Amygdala (tissue), 56 donors: ENCODE data around the gene SELENOM.
"Not testable (repeated sequence)": the region's sequence is repeated elsewhere in the genome, so short reads cannot be mapped to it uniquely, and the experiment has no call there.

Source experiments
- DNase-seq, 56 donors: peaks; one replicate each; lab custom pipeline; 2025; lab: John Stamatoyannopoulos, UW

Gene SELENOM

DNA sequence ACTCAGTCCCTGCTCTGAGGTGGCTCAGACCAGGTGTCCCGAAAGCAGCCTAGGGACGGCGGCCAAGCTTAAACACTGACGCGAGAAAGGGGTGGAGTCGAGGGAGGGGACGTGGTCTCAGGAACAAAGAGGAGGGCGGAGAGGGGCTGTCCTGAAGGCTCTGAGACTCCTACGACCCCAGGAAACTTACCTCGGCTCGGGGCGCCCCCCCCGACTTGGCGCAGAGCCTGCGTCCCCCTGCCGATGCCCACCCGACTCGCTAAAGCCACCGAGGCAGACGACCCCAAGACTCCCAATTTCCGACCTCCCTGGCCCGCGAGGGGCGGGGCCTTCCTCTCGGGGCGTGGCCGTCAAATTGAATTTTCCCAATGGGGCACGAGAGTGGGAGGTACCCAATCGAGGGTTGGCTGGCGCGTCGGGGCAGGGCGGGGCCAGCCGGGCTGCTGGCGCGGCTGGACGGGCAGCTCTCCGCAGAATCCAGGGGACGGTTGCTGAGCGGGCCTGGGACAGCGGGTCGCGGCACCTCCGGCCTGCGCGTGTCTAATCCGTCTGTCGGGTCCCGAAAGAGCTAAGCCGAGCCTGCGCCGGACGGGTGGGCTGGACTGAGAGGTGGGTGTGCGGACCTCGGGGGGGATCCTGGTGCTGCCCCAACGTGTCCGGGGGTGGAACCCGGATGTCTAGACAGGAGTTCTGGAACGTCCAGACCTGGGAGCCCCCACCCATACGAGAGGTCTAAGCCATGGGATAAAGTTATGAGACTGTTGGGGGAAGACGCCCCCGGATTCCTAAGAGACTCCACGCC is 26.3 kb downstream of the SELENOM start, which contains the start of gene SMTN:
Gene SMTN, plus strand, starts transcription at position 471 of the 802 bp plus-strand sequence. CDS start 1,941 bp downstream, outside the sequence.
- peak in 53 of 56 donors; percentile 23 to 88 (median 62) for DNase-seq

DNA sequence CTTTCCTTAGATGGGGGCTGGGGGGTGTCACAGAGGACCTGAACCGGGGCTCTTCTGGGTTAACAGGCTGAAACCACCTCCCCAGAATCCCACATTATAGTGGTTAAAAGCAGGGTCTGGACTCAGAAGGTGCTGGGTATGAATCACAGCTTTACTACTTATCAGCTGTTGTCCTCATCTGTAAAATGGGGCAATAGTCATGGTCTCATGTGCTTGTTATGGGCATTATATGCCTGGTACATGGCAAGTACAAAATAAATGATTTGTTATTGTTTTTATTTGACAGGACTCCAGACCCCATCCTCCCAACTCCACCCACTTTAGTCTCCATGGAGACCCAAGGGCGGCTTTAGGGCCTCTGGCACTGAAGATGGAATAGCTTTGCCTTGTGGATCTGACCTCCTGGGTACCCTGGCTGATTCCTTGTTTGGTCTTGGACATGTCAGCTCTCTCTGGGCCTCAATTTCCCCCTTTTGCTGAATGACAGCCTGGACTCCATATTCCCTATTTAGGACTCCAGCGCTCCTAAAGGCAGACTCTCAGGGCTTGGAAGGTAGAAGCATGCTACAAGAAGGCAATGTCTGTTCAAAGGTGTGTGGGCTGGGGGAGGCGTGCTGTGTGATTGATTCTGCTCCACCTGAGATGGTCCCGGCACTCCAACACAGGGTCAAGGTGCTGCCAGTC is 27.1 kb downstream of the SELENOM start:
- DNase-seq = no peak

- DNase-seq = no peak
Measured at GRCh38 chr22:31079095-31079642, 28.2 kb downstream of the SELENOM start.

GRCh38 chr22:31078389-31078788 is 29.0 kb downstream of the SELENOM start:
- not testable (repeated sequence) for DNase-seq

DNA sequence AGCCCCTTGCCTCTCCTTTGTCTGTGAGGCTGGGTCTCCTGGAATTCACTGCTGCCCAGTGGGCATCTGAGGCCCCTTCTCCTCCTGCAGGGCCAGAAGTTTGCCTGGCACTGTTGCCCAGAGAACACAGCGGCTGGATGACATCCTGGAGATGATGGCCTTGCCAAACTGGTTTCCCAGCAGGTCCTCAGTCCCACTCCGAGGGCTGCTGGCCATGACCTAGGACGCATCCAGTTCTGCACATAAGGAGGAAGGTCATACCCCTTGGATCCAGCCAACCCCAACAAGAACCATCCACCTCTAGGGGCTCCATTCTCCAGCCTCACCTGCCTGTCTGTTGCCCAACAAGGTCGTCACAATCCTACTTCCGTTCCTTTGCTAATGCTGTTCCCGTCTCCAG is 29.7 kb downstream of the SELENOM start:
- no peak for DNase-seq

- no peak for DNase-seq
Measured at GRCh38 chr22:31075961-31076360, 31.4 kb downstream of the SELENOM start.

GRCh38 chr22:31073545-31074145 is 33.7 kb downstream of the SELENOM start:
- not testable (repeated sequence) for DNase-seq

DNA sequence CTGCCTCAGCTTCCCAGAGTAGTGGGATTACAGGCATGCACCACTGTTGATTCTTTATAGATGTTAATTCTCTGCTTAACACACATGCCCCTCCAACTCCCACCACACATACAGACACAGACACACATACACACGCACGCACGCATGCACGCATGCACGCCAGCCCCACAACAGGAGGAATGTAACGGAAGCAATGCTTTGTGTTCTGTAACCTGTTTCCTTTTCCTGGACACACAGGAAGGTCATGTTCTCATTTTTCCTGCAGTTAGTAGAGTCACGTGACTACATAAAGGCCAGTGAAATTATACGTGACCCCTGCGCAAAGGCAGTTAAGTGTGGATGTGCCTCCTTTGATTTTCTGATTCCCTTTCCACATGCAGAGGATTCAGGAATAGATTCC is 34.2 kb downstream of the SELENOM start:
- not testable (repeated sequence) for DNase-seq

DNA sequence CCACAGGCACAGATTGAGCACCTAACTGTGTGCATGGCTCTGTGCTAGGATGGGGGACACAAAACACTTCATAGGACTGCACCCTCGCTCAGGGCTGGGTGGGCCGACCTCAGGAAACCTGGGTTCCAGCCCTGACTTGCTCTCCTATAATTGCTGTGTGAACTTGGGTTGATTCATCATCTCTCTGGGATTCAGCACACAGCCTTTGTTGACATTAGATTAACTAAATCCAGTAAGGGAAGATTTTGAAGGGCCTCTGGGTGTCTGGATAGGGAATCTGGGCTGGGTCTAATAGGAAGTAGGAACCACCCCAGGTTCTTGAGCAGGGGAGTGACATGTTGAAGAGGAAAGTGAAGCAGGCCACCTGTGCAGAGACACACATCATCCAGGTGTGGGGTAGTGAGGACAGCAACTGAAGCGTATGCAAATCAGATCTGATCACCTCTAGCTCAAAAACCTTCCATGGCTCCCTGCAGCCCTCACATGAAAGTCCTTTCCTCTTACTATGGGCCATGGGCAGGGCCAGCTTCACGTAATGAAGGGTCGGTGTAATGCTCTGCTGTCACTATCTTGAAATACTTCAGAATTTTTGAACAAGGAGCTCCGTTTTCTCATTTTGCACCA is 37.6 kb downstream of the SELENOM start:
- not testable (repeated sequence) for DNase-seq

DNA sequence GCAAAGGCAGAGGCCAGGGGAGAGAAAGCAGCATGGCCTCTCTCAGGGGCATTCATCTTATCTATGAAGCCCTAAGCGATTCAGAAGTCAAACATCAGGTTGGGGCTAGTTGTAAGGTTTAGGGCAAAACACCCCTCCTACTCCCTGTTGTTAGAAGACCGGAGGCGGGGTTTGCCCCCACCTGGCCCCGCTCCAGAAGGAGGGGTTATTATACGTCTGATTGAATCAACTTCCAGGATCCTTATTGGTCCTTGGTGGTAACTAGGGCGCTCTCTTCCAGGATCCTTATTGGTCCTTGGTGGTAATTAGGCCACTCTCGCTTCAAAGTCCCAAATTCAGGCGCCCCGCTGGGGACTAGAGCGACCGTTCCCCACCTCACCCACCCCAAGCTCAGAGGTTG is 38.4 kb downstream of the SELENOM start:
- DNase-seq = no peak

DNA sequence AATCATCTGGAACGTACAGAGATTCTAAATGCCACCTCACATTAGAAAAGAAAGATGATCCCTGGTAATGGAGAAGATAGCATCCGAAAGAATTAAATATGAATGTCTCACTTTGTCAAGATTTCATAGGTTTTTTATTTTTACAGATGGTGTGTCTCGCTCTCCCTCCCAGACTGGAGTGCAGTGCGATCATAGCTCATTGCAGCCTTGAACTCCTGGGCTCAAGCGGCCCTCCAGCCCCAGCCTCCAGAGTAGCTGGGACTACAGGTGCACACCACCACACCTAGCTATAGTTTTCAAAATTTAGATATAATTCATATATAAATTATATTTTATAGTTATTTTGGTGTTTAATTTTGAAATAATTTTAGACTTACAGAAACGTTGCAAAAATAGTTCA is 43.0 kb downstream of the SELENOM start:
- no peak for DNase-seq

- DNase-seq = no peak
Measured at GRCh38 chr22:31062566-31063230, 44.7 kb downstream of the SELENOM start.

- DNase-seq = not testable (repeated sequence)
Measured at GRCh38 chr22:31059663-31060062, 47.7 kb downstream of the SELENOM start.

DNA sequence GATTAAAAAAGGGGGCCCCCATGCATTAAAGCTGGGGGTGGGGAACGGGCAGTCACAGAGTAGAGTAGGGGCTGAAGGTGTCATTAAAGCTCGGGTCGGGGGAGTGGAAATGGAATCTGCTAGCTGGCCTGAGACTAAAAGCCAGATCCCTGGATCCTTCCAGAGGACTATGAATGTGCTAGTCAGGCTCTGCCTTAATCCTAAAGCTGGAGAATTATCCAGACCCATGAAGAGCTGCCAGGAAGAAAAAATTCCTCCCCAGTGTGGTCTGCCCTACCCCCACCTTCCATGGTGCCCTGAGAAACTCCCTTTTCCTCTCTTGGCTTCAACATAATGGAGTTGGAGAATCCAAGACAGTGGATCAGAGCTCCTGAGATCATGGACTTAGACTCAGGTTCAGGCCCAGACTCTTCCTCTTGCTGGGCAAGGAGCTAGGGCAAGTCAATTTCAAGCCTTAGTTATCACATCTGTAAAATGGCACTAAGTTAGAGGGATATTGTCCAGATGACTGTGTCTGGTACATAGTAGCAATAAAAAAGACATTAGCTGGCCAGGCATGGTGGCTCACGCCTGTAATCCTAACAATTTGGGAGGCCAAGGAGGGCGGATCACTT is 50.3 kb downstream of the SELENOM start:
- DNase-seq = no peak

- DNase-seq = peak in 40 of 56 donors; percentile 2 to 79 (median 32)
Measured at GRCh38 chr22:31055635-31056159, 51.7 kb downstream of the SELENOM start.

- DNase-seq = no peak
Measured at GRCh38 chr22:31055117-31055634, 52.2 kb downstream of the SELENOM start.
